Measurements from ENCODE around the gene GHRHR.

GHRHR gene

DNA sequence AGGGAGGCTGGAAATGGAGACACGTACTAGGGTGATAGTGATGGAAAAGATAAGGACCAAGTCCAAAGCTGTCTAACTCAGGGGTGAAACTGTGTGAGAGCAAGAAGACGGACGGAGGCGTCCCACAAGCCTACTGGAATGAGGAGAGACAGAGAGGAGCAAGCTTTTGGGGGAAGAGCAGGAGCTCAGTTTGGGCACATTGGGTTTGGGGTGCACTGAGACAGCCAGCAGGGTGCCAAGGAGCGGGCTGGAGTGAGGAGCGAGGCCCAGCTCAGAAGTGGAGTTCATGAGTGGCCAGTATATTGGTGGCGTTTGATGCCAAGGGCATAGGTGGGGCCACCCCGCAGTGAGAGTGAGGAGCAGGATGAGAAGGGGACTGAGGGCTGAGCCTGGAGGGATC is 22.6 kb downstream of the GHRHR start:
- DNase-seq: no peak

DNA sequence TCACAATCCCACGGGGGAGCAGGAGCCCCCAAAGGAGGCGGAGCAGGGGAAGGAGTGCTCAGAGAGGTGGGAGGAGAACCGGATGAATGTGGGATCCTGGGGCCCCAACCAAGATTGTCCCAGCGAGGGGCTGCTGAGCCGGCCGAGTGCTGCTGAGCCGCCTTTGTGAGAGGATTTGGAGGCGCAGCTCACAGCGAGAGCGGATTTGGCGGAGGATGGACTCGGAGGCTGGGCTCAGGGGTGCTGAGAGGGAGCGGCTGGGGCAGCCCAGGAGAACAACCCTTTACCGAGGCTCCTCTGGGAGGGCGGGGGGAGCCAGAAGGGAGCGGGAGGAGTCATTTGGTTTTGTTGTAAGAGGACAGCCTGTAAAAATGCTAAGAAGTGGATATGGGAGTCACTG is 23.0 kb downstream of the GHRHR start:
- DNase-seq: no peak

DNA sequence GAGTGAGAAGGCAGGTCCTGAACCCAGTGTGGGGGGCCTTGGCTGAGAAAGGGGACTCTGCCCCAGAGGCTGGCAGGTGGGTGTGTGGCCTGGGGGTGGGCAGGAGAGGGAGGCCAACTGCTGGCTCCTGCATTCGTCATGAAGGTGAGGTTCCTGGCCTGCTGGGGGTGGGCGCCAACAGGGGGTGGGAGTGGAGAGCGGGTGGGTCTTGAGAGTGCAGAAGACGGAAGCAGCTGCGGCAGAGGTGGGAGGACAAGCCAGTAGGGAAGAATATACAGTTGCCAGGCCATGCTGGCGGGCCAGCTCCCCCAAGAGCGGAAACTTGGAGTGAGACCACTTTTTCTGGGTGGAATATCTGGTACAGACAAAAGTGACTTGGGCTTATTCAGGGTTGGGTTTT is 23.4 kb downstream of the GHRHR start:
- DNase-seq: no peak

DNA sequence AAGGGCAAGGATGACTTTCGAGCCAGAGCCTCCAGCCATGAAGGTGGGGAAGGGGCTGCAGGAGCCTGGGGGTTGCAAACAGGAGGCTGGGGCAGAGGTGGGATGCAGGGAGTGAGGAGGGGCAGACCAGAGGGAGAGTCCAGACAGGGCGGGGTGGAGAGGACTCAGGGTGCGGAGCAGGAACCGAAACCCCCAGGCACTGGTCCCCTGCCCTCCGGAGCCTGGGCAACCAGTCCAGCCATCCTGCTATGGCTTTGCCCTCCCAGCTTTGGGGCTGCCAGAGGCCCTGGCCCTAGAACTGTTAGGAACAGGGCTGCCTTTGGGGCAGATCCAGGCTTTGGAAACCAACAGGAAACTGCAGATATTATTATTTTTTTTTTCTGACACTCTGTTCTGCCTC is 24.2 kb downstream of the GHRHR start:
- no peak for DNase-seq

DNA sequence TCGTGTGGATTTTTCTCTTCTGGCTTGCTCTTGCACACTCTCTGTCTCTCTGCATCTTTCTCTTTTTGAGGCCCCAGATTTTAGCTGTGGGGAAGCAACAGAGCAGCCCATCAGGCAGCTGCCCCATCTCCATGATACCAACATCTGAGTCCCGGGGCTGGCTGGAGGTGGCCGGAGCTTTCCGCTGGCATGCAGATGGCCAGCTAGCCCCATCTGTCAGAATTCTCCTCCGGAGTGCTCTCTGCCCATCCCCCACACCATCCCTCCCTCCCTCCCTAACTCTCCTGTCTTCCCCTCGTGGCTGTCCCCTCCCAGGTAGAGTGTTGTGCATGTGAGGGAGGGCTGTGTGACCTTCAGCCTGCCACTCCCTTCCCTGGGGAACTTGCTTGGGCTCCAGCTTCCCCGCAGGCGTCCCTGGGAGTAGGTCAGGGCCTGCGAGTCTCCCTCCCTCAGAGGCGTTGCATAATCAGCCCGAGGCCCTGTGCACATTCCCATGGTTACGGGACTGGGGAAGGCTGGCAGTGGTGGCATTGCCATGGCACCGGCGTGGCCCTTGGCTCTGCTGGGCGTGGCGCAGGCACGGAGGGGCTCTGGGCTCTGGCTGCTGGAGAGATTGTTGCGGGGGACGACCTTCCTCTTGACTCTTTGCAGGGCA is 24.7 kb downstream of the GHRHR start:
- DNase-seq: no peak

DNA sequence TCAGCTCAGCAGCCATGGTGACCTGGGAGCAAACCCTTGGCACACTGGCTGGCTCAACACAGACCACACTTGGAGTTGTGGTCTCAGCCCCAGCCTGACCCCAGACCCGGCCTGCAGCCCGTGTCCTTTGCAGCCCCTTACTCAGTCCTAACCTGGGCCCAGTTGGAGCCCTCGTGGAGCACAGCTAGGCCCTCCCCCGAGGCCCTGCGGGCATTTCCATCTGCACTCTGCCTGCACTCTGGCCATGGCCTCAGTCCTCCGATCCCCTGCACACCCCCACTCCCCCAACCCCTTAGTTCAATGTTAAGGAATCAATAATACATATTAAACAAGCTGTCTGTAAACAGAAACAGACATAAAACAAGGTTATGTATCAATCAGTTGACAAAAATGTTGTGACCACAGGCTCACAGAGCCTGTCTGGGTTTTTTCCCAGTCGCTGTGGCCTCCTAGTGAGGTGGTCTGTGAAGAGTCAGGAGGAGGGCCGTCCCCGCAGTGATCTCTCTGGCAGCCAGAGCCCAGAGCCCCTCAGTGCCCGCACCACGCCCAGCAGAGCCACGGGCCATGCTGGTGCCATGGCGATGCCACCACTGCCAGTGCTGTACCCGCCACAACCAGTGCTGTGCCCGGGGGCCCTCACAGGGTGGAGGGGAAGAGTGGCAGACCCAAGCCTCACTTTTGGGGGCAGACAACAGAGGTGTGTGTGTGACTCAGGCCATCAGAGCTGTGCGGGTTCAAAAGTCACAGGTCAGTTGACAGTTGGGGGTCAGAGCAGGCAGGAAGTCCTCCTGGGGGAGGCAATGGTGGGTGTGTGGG is 25.5 kb downstream of the GHRHR start:
- DNase-seq: no peak

DNA sequence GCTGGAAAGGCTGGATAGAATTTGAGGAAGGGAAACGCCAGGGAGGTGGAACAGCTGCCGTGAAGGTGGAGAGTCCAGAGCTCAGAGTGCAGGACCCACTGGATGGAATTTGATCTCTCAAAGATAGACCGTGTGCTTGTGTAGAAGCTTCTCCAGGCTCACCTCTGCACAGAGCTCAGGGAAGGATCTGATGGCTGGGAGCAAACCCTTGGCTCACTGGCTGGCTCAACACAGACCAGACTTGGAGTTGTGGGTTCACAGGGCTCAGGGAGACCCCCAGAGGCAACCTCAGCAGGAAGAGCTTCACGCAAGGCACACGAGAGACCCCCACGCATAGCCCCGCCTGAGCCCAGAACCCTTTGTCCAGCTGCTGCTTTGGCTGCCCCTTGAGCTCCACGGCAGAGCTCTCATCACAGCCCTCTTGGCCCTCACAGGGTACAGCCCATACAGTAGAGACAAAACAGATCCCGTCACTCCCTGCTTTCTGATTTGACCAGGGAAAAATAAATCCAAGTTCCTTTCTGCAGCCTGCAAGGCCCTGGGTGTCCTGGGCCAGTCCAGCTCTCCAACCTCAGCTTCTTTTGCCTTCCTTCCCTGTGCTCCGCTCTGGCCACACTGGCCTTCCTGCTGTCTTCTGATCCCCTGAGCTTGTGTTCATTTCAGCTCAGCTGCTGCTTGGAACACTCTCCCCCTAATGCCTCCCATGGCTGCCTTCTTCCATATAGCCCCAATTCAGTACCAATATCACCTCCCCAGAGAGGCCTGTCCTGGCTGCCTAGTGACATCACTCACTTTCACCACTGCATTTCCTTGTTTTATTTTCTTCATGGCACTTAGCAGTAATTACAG is 26.3 kb downstream of the GHRHR start:
- no peak for DNase-seq

DNA sequence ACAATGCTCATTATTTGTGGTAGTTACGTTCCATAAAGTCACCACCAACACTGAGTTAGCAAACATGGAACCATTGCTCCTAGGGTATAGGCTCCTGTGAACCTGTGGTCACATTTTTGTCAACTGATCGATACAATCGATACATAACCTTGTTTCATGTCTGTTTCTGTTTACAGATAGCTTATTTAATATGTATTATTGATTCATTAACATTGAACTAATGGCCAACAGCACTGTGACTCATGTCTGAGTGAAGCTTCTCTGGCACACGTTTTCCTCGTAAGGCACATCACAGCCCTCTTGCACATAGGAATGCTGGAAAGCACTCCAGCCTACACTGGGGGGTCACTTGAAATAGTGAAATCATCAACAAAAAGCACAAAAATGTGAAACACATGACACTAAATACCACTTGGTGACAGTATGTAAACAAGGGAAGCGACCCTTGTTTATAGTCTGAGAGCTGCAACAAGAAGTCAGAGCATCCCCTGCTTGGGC is 27.0 kb downstream of the GHRHR start:
- DNase-seq: no peak

DNA sequence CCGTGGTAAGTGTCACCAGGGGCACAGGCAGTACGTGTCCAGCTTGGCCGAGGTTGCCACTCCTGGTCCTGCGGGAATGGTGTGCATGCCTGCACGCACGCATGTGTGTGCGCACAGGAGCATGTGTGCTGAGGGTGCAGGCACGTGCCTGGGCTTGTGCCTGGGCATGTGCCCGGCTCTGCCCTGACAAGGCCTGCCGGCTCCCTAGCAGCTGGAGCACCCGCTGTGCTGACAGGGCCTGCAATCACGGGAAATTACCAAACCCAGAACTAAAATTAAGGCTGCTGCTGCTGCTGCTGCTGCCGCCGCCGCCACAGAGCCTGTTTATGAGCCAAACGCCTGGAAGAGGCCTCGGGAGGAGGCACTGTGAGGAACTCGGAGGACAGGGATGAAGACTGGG is 28.7 kb downstream of the GHRHR start:
- no peak for DNase-seq

DNA sequence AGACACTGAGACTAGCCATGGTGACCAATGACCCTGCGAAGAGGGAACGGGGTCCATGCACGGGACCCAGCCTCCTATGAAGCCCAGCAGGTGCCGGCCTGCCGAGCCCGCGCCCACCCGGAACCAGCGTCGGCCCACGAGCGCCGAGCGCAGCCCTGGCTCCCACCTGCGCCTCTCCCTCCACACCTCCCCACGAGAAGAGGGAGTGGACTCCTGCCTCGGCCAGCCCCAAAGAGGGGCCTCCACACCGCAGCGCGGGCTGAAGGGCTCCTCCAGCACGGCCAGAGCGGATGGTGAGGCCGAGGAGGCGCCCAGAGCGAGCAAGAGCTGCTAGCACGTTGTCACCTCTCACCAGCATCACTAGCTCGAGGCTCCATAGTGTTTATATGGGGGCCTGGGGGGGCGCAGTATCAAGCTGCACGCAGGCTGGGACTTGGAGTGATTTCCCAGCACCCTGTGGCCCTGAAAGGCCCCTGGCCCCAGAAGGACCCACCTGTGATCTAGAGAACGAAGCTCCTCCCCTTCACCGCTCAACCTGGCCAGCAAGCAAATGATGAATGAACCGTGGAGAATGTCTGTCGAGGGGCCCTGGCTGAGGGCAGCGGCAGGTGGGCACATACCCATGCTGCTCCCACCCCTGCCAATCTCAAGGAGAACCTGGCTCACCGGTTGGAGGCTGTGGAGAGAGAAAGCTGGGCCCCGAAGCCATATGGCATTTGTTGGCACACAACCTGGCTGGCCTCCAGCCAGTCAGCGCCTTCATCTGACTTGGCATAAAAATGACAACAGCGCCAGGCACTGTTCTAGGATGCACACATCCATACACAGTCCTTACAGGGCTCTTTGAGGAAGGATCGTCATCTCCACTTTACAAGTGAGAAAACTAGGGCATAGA is 30.7 kb downstream of the GHRHR start:
- DNase-seq: peak; percentile 58 to 95

DNA sequence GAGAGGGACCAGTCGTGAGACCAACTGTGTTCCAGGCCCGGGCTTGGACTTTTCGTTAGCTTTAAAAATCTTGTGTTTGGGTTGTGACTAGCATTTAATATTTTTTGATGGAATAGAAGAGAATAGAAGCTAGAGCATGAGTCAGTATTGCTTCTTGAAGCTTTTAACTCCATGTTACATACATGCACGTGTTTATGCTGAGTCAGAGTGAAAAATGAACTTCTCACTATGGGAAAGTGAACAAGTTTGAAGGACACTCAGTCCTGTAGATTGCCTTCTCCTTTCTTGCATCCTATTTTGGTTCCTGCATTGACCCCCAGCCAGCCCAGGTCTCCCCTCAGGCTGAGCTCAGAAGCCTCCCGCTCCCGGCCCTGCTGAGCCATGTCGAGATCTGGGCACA is 31.8 kb downstream of the GHRHR start:
- DNase-seq: no peak

DNA sequence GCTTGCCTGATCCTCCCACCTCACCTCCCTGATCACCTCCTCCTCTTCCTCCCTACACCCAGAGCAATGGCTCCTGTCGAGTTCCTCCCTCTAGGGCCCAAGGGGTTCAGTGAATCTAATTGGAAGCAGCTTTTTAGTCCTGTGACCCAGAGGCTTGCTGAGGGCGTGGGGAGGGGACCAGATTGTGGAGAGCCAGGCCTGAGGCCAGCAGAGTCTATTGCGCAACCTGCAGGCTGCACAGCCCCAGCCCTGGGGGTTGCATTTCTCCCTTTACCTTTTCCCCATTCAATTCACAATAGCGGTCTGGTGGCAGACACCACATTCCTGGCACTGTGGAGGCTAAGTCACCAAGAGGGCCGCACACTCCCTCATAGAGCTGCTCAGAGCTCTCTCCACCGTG is 32.5 kb downstream of the GHRHR start:
- DNase-seq: no peak

DNA sequence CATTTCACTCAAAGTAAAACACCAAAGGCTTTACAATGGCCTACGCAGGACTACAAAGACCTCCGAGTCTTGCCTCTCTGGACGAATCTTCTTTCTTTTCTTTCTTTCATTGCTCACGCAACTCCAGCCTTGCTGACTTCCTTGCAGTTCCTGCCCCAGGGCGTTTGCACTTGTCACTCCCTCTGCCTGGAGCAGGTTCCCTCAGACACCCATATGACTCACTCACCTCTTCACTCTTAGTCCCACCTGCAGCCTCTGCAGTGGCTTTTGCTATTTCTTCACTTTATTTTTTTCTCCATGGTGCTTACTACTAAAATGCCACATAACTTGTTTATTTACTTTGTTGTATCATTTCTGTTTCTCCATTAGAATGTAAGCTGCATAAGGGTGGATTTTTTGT is 33.1 kb downstream of the GHRHR start:
- DNase-seq: no peak

DNA sequence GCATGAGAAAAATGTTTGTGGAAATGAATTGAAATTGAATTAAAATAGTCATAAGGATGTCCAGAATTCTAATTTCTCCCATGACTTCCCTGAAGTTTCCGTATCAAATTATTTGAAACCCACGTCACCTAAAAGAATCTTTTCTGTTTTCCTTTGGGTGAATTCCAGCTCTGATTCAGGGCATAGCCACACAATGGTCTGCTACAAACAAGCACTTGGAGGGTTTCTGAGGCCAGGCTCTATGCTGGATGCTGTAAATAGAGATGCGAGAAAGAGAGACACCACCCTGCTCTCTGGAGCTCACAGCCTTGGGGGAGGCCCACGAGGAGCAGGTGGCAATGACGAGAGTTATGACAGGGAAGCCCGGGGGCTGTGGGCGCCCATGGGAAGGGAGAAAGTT is 33.6 kb downstream of the GHRHR start:
- DNase-seq: no peak

DNA sequence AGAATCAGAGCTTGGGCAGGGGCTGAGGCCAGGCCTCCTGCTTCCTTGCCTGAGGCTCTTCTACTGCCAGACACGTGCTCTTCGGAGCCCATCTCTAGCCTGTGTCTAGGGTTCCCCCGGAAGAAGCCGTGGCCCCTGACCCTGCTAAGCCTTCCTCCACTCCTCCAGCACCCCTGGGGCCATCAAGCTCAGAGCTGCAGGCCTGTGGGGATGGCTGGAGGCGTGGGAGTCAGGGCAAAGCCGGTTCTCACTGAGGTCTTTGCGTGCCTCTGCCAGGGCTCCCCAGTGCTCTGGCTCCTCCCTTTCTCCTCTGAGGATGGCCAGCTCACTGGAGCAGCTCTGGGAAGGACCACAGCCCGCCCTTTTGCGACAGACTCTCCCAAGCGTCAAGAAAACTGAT is 34.4 kb downstream of the GHRHR start:
- no peak for DNase-seq

DNA sequence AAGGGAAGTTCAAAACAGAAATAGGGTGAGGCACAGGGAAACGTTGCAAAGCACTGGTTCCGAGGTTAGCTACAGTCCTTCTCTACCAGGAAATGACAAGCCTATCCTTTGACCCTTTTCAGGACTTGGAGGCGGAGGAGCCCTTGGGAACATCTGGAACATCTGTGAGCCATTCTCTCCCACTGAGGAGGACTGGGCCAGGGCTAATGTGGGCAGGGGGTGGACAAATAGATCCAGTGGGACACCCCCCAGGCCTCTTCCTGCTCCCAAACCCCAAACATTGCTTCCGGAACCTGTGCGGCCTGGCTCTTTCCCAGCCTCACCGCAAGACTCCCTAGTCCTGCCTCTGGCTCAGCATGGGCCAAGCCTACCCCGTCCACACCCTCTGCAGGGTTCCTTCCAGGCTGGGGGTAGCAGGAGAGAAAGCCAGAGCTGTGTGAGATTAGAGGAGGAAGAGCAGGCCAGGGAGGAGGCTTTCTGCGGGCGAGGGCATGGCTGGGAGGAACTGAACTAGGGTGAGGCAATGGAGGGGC is 36.5 kb downstream of the GHRHR start:
- no peak for DNase-seq

DNA sequence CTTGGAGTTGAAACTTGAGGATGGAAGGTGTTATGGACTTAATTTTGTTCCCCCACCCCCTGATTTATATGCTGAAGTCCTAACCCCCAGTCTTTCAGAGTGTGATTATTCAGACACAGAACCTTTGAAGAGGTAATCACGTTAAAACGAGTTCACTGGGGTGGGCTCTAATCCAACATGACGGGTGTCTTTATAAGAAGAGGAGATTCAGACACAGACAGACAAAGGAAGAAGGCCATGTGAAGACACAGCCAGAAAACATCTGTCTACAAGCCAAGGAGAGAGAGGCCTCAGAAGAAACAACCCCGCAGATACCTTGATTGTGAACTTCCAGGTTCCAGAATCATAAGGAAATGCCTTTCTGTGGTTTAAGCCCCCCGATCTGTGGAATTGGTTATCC is 37.0 kb downstream of the GHRHR start:
- no peak for DNase-seq

DNA sequence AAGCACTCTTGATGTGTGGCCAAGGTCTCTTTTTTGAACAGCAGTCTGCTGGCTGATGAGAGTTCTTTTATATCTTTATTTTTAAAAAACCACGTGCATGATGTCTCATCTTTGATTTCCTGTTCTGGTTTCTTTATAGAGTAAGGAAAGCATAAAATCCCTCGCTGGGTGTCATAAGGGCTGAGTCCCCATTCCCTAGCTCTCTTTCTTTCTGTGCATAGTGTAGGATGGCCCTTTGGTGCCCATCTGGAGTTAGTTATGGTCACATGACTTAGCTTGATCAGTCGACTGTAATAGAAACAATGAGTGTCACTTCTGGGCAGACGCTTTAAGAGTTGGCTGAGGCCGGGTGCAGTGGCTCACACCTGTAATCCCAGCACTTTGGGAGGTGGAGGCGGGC is 38.5 kb downstream of the GHRHR start:
- no peak for DNase-seq

DNA sequence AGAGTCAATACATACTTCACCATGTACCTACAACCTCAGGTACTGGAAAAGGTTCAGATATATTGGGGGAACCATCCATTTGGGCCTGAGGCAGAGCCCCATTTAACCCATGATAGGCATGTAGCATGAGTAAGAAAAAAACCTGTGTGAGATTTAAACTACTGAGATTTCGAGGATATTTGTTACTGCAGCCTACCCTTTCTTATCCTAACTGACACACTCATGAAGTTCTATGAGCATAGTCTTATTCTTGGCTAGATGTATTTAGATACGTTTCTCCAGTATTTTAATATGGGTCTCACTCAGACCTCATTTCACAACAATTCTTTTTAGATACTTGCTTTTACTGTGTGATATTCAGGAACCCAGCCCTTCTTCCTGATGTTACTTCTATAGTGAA is 39.3 kb downstream of the GHRHR start:
- DNase-seq: no peak

DNA sequence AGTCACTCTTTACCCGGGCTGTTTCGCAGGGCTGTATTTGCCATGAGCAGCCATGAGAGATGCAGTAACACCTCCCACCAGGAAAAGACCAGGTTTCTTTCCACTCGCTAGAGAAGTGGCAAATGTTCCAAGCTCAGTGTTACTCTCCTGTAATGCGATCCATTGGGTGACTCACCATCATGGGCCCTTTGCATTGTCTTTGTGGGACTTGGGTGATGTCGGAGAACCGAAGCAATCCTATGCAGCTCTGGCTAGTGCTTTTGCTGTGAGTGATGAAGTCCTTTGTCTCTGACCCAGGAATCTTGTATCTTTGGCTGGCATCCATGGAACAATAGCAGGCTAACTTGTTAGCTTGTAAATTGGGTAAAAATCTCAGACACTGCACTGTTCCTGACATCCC is 40.0 kb downstream of the GHRHR start:
- no peak for DNase-seq

DNA sequence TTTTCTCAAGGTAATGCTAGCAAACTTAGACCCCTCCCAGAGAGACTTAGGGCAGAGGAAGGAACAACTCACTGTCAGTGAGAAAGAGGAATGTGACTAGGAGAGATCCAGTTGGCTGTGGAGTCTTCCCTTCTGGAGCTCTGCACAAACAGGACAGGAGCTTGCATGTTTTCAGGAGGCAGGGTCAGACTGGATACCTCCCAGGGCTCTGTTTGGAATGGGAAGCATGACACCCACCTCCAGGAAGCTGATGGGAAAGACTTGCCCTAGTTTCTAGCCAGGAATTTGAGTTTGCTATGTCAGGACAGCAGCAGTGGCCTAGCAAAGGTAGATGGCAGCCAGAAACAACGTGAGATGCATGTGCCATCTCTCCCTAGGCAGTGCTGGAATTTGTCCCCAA is 40.6 kb downstream of the GHRHR start:
- DNase-seq: no peak

DNA sequence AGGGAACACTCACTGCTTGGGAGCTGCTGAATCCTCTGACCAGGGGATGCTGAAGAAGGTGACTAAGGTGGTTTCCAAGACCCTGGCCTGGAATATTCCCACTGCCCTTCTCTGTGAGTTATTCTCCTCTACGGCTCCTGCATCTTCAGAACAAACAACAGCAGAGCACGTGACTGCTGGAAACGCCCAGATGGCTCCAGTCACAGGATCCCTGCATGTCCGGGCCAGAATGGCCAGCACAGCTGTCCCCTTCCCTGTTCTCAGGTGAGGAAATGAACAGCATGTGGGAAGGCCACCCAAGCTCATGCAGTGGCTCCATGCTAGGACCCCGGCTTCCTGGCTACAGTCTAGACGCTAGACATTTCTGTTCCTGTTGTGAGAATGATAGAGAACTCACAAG is 43.1 kb downstream of the GHRHR start:
- DNase-seq: no peak
